Measurements from ENCODE around the gene KIAA0753.

DNA sequence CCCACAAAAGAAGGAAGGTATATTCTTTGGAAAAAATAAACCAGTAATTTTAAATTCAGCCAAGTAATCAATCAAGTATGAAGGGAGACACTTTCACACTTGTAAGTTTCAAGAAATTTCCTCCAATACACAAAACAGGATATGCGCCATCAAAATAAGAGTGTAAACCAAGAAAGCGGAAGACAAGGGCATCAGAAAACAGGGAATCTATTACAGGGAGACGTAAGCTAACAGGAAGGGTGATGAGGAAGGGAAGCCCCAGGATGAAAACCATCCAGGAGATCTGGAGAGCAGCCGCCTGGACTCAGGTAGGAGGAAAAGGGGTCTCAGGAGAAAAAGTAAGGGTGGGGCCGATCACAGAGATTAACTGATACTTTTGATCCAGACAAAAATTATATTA, 52.3 kb downstream of the KIAA0753 start:
- TF ChIP-seq, protein P1, sequence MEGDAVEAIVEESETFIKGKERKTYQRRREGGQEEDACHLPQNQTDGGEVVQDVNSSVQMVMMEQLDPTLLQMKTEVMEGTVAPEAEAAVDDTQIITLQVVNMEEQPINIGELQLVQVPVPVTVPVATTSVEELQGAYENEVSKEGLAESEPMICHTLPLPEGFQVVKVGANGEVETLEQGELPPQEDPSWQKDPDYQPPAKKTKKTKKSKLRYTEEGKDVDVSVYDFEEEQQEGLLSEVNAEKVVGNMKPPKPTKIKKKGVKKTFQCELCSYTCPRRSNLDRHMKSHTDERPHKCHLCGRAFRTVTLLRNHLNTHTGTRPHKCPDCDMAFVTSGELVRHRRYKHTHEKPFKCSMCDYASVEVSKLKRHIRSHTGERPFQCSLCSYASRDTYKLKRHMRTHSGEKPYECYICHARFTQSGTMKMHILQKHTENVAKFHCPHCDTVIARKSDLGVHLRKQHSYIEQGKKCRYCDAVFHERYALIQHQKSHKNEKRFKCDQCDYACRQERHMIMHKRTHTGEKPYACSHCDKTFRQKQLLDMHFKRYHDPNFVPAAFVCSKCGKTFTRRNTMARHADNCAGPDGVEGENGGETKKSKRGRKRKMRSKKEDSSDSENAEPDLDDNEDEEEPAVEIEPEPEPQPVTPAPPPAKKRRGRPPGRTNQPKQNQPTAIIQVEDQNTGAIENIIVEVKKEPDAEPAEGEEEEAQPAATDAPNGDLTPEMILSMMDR (IDR thresholded peaks at IDR 0.05) = no peak
- TF ChIP-seq POLR2A (IDR thresholded peaks at IDR 0.05) = no peak

All from Peyer's patch (tissue), 4 donors.